Mesenchymal stem cell (in vitro differentiated cells and primary cell): ENCODE measurements around the gene TXNDC5.

Experiments used
- DNase-seq: peaks from one replicate; pipeline ENCODE4 v3.0.0-alpha.2; 2013
- H2AFZ ChIP-seq: one replicate; pipeline ENCODE4 v1.6.1; 2013; ENCODE audit warnings: low read depth, mild to moderate bottlenecking, control low read depth, inconsistent platforms, low read length, moderate library complexity
- H2AK5ac ChIP-seq: 2 replicates; pipeline ENCODE4 v1.6.1; 2013; ENCODE audit warnings: low read length, moderate library complexity, mild to moderate bottlenecking, inconsistent platforms; ENCODE audit not compliant: severe bottlenecking
- H2BK120ac ChIP-seq: one replicate; pipeline ENCODE4 v1.6.1; 2013; ENCODE audit warnings: low read depth, mild to moderate bottlenecking, inconsistent platforms, low read length, moderate library complexity
- H2BK12ac ChIP-seq, 2 experiments: one replicate each; pipeline ENCODE4 v1.6.1; 2013; ENCODE audit warnings: inconsistent platforms in 2 of 2, low read length in 2 of 2, mild to moderate bottlenecking in 2 of 2, moderate library complexity in 2 of 2, control low read depth in 1 of 2
- H2BK15ac ChIP-seq: one replicate; pipeline ENCODE4 v1.6.1; 2013; ENCODE audit warnings: mild to moderate bottlenecking, low read depth, inconsistent platforms; ENCODE audit not compliant: poor library complexity, severe bottlenecking
- H2BK5ac ChIP-seq: 2 replicates; pipeline ENCODE4 v1.6.1; 2013; ENCODE audit warnings: low read depth, mild to moderate bottlenecking, low read length, control low read depth, inconsistent platforms; ENCODE audit not compliant: poor library complexity, severe bottlenecking
- H3K14ac ChIP-seq, 2 experiments: one replicate each; pipeline ENCODE4 v1.6.1; 2013; ENCODE audit warnings: inconsistent platforms in 2 of 2, low read length in 2 of 2, control low read depth in 1 of 2, mild to moderate bottlenecking in 1 of 2, moderate library complexity in 1 of 2
- H3K18ac ChIP-seq, 2 experiments: one replicate each; pipeline ENCODE4 v1.6.1; 2013; ENCODE audit warnings: inconsistent platforms in 2 of 2, low read length in 2 of 2, control low read depth in 1 of 2, low read depth in 1 of 2, mild to moderate bottlenecking in 1 of 2
- H3K23ac ChIP-seq, 2 experiments: one replicate each; pipeline ENCODE4 v1.6.1; 2013; ENCODE audit warnings: inconsistent platforms in 2 of 2, low read length in 2 of 2, mild to moderate bottlenecking in 2 of 2, moderate library complexity in 2 of 2, control low read depth in 1 of 2
- H3K27ac ChIP-seq: 2 replicates; pipeline ENCODE4 v1.5.1; 2013; ENCODE audit warnings: mild to moderate bottlenecking, moderate library complexity, low read length, control low read depth, inconsistent platforms; ENCODE audit not compliant: poor library complexity, severe bottlenecking
- H3K27me3 ChIP-seq, 2 experiments: 2 replicates each; pipeline versions ENCODE4 v1.6.1 to v1.7.0; 2013; ENCODE audit warnings: low read length in 2 of 2, mild to moderate bottlenecking in 2 of 2, moderate library complexity in 2 of 2, control low read depth in 1 of 2, inconsistent platforms in 1 of 2; ENCODE audit not compliant: control insufficient read depth in 1 of 2, insufficient read depth in 1 of 2
- H3K36me3 ChIP-seq, 2 experiments: 2 replicates each; pipeline versions ENCODE4 v1.6.1 to v1.7.0; 2013; ENCODE audit warnings: low read length in 2 of 2, control low read depth in 1 of 2, inconsistent platforms in 1 of 2, low read depth in 1 of 2, mild to moderate bottlenecking in 1 of 2; ENCODE audit not compliant: insufficient read depth in 2 of 2, control insufficient read depth in 1 of 2
- H3K4ac ChIP-seq, 2 experiments: one replicate each; pipeline ENCODE4 v1.6.1; 2013; ENCODE audit warnings: inconsistent platforms in 2 of 2, low read length in 2 of 2, mild to moderate bottlenecking in 2 of 2, moderate library complexity in 2 of 2, control low read depth in 1 of 2, low read depth in 1 of 2
- H3K4me1 ChIP-seq: 2 replicates; pipeline ENCODE4 v1.6.1; 2013; ENCODE audit warnings: low read depth, low read length, control low read depth; ENCODE audit not compliant: control insufficient read depth, insufficient read depth
- H3K4me2 ChIP-seq: 2 replicates; pipeline ENCODE4 v1.6.1; 2013; ENCODE audit warnings: low read length, mild to moderate bottlenecking, inconsistent platforms; ENCODE audit not compliant: poor library complexity, severe bottlenecking
- H3K4me3 ChIP-seq, 2 experiments: 2 replicates each; pipeline versions ENCODE4 v1.5.1 to v1.7.0; 2013; ENCODE audit warnings: low read length in 2 of 2, mild to moderate bottlenecking in 2 of 2, control low read depth in 1 of 2, low read depth in 1 of 2; ENCODE audit not compliant: insufficient read depth in 1 of 2
- H3K79me1 ChIP-seq: replicated peaks from 2 replicates; pipeline ENCODE4 v1.6.1; 2013; ENCODE audit warnings: mild to moderate bottlenecking, control low read depth, low read length, inconsistent platforms; ENCODE audit not compliant: poor library complexity, severe bottlenecking
- H3K9ac ChIP-seq: 2 replicates; pipeline ENCODE4 v1.7.0; 2013; ENCODE audit warnings: mild to moderate bottlenecking, low read length, moderate library complexity
- H3K9me3 ChIP-seq: 2 replicates; pipeline ENCODE4 v1.7.0; 2013; ENCODE audit warnings: mild to moderate bottlenecking, low read length; ENCODE audit not compliant: control insufficient read depth
- H4K8ac ChIP-seq: one replicate; pipeline ENCODE4 v1.6.1; 2013; ENCODE audit warnings: inconsistent platforms, mild to moderate bottlenecking, low read length, moderate library complexity
- H4K91ac ChIP-seq: one replicate; pipeline ENCODE4 v1.6.1; 2013; ENCODE audit warnings: mild to moderate bottlenecking, low read length, inconsistent platforms
- WGBS: methylation state at CpG from one replicate; pipeline ENCODE4 v1.1.7; 2013; ENCODE audit warnings: mixed read lengths; 5-methylcytosine and 5-hydroxymethylcytosine counted together

The TXNDC5 gene

DNA sequence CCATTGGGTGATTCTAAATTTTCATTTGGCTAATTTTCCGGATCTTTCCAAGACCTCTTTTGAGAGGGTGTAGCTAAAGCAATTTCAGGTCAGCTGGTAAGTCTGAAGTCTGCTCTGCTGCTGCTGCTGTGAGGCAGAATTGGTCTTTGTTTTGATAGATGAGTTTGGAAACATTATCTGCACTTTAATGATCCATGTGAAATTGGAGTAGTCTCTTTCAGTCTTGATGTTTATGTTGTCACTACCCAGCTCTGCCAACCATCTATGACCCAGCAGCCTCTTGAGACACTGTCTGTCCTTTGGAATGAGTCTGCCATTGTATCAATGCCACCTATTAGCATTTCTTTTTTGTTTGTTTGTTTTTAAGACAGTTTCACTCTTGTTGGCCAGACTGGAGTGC, 44.1 kb downstream of the TXNDC5 start:
- Histone ChIP-seq H2AFZ (no peak overlapping the region), H2BK15ac (no peak overlapping the region), H3K4ac (no peak overlapping the region), H2BK120ac (no peak overlapping the region), H3K9me3 (no peaks in the 10 kb centered on the region), H2BK12ac (no peak overlapping the region), H3K18ac (no peak overlapping the region), H3K36me3 (peaks cover 0 to 4% of the 10 kb centered on the region in 2 experiments), H3K4me3 (no peak overlapping the region), H2AK5ac (no peak overlapping the region), H4K91ac (no peak overlapping the region), H4K8ac (no peak overlapping the region), H2BK5ac (no peak overlapping the region), H3K23ac (no peak overlapping the region), H3K4me2 (no peak overlapping the region), H3K14ac (no peak overlapping the region), H3K27ac (no peak overlapping the region), H3K79me1 (no peaks in the 10 kb centered on the region), H3K9ac (no peak overlapping the region), H3K4me1 (peaks cover 1% of the 10 kb centered on the region), H3K27me3 (peaks cover 0 to 4% of the 10 kb centered on the region in 2 experiments)
- no peak for DNase-seq
- WGBS = 100% methylated on average over 1 of the region's 1 CpG

DNA sequence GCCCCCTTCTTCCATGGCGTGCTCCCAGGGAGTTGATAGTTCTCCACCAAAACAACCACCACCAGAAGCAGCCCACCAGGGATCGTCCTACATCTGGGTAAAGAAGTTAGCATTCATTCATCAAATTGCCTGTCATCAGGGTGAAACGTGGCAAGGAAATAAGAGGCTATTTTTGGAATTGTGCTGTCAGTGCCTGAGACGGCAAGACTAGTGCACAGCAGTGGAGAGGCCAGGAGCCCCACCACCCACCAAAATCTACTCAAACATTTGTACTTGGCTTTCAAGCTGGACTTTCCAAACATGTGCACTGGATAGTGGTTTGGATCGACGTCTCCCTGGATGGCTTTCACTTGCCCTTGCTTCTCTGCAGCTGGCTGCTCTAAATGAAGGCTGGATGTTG, 44.8 kb downstream of the TXNDC5 start:
- H3K4me2 ChIP-seq = no peak overlapping the region
- no peak overlapping the region for H3K27ac ChIP-seq
- H2AK5ac ChIP-seq = no peak overlapping the region
- H2BK15ac ChIP-seq = no peak overlapping the region
- H2BK5ac ChIP-seq = no peak overlapping the region
- WGBS = 86% methylated on average over 2 of the region's 6 CpGs
- H4K91ac ChIP-seq = no peak overlapping the region
- no peaks in the 10 kb centered on the region for H3K9me3 ChIP-seq
- peaks cover 1% of the 10 kb centered on the region for H3K4me1 ChIP-seq
- H3K14ac ChIP-seq = no peak overlapping the region
- H3K23ac ChIP-seq = no peak overlapping the region
- H3K18ac ChIP-seq = no peak overlapping the region
- no peaks in the 10 kb centered on the region for H3K79me1 ChIP-seq
- no peak overlapping the region for H2BK12ac ChIP-seq
- no peak overlapping the region for H2BK120ac ChIP-seq
- H3K4me3 ChIP-seq = no peak overlapping the region
- no peak overlapping the region for H3K9ac ChIP-seq
- H3K36me3 ChIP-seq = peaks cover 0 to 4% of the 10 kb centered on the region in 2 experiments
- no peak overlapping the region for H4K8ac ChIP-seq
- H2AFZ ChIP-seq = no peak overlapping the region
- H3K27me3 ChIP-seq = peaks cover 0 to 4% of the 10 kb centered on the region in 2 experiments
- no peak overlapping the region for H3K4ac ChIP-seq
- DNase-seq = no peak

DNA sequence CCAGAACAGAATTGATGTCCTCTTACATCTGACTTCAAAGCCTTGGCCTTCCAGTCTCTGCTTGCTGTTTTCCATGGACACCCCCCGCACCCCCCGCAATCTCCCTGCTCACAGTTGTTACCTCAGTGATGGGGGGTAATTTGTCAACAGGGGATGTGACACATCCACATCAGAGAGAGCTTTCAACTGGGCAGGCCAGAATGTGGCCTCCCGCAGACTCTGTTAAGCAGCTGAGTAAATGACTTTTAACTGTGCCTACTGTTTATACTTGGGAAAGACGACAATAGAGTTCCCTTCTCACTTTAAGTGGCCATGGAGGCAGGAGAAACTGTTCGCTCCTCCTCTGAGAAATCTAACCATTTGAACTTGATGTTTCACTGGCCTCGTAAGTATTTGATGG, 51.0 kb downstream of the TXNDC5 start:
- no peaks in the 10 kb centered on the region for H3K9me3 ChIP-seq
- H3K27ac ChIP-seq = no peak overlapping the region
- H2BK15ac ChIP-seq = no peak overlapping the region
- H3K4me2 ChIP-seq = no peak overlapping the region
- no peak overlapping the region for H2BK120ac ChIP-seq
- H3K9ac ChIP-seq = no peak overlapping the region
- WGBS = 73% methylated on average over 6 of the region's 6 CpGs
- no peak overlapping the region for H2BK12ac ChIP-seq
- no peak overlapping the region for H3K14ac ChIP-seq
- no peak overlapping the region for H3K4me3 ChIP-seq
- H3K27me3 ChIP-seq = no peaks in the 10 kb centered on the region
- H3K18ac ChIP-seq = no peak overlapping the region
- no peak overlapping the region for H4K91ac ChIP-seq
- DNase-seq = no peak
- H3K23ac ChIP-seq = no peak overlapping the region
- H2AK5ac ChIP-seq = no peak overlapping the region
- H4K8ac ChIP-seq = no peak overlapping the region
- no peak overlapping the region for H2BK5ac ChIP-seq
- peaks cover 0 to 4% of the 10 kb centered on the region in 2 experiments for H3K36me3 ChIP-seq
- H2AFZ ChIP-seq = no peak overlapping the region
- no peaks in the 10 kb centered on the region for H3K4me1 ChIP-seq
- no peak overlapping the region for H3K4ac ChIP-seq
- no peaks in the 10 kb centered on the region for H3K79me1 ChIP-seq

- Histone ChIP-seq H3K4me2 (no peak overlapping the region), H2BK5ac (no peak overlapping the region), H3K14ac (no peak overlapping the region), H3K18ac (no peak overlapping the region), H2BK120ac (no peak overlapping the region), H3K4me3 (no peak overlapping the region), H4K8ac (no peak overlapping the region), H3K27me3 (no peaks in the 10 kb centered on the region), H3K4ac (no peak overlapping the region), H2BK12ac (no peak overlapping the region), H3K4me1 (no peaks in the 10 kb centered on the region), H3K36me3 (no peaks in the 10 kb centered on the region), H3K9me3 (peaks cover 21% of the 10 kb centered on the region), H2AFZ (no peak overlapping the region), H2AK5ac (no peak overlapping the region), H4K91ac (no peak overlapping the region), H2BK15ac (no peak overlapping the region), H3K27ac (no peak overlapping the region), H3K23ac (no peak overlapping the region), H3K79me1 (no peaks in the 10 kb centered on the region), H3K9ac (no peak overlapping the region)
- no peak for DNase-seq
These were observed 58.8 kb downstream of the TXNDC5 start for GRCh38 chr6:7851780-7852179.
